GM21737 (cell line): ENCODE measurements around the gene POLR2I.

Experiments used
- ATAC-seq: cut with Tn5 transposase; IDR thresholded peaks from one replicate; pipeline ENCODE4 v1.9.1; 2021; ENCODE audit warnings: mild to moderate bottlenecking, moderate library complexity; ENCODE audit not compliant: unreplicated experiment

The POLR2I gene

GRCh38 chr19:36064826-36065225, 49.8 kb downstream of the POLR2I start:
- ATAC-seq, result no peak
